ENCODE results near the gene C9orf50. TPM values are rescaled to one million over a fixed set of nuclear protein-coding genes. Genes with fewer than 3 reads are reported as not detected.

Gene C9orf50
- total RNA-seq, 1 experiment from 2014 or later = not detected

DNA sequence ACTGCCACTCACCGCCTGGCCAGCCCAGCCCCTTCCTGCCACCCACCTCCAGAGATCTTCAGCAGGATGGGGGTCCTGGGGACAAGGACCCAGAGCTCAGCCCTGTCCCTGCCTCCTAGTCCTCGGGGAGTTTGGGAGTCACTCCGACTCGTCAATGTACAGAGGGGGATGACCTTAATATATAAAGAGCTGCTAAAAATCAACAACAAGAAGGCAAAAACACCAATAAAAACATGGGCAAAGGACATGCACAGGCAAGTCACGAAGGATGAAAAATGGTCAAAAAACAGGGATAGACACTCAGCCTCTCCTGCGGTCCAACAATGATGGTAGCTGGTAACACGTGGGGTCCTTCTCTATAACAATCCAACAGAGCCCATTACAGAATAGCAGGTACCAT lies 25.8 kb upstream of the C9orf50 start:
- Histone ChIP-seq H3K9me3 (ENCODE audit: control insufficient read depth, insufficient read depth, low read depth, low read length) (no peaks in the 10 kb centered on the region), H3K4me3 (ENCODE audit: low read depth in 2 of 2, low read length in 2 of 2) (no peak overlapping the region), H3K27me3 (ENCODE audit: control insufficient read depth, insufficient read depth, low read length) (no peaks in the 10 kb centered on the region), H3K36me3 (ENCODE audit: control insufficient read depth, insufficient read depth, low read length) (no peaks in the 10 kb centered on the region; the same call in 1 of the 2 replicates), H3K4me1 (ENCODE audit: control insufficient read depth, insufficient read depth, low read length) (no peaks in the 10 kb centered on the region), H3K27ac (ENCODE audit: low read length) (no peak overlapping the region)
- POLR2A ChIA-PET = no interaction called here
- no TSS peak for BruUV-seq (replicated peaks)
- intact Hi-C loops (cut with micrococcal nuclease; ENCODE audit: unreplicated experiment) = no loop called here
- in situ Hi-C loops (cut with HindIII; ENCODE audit: low pct_unique_long_range_greater_than_20kb, low sequenced_read_pairs) = no loop called here
- DNase-seq (ENCODE audit: low read depth, low spot score) = no peak
- no peak for ATAC-seq
- TF ChIP-seq POLR2AphosphoS5 (IDR thresholded peaks at IDR 0.05; ENCODE audit: low read depth, low read length) (no peak), SIN3A (IDR thresholded peaks at IDR 0.05; ENCODE audit: borderline replicate concordance, insufficient read depth, low read depth, low read length) (no peak), TCF7L2 (IDR thresholded peaks at IDR 0.05; ENCODE audit: low read depth, low read length) (no peak)
- TF ChIP-seq, protein P1, sequence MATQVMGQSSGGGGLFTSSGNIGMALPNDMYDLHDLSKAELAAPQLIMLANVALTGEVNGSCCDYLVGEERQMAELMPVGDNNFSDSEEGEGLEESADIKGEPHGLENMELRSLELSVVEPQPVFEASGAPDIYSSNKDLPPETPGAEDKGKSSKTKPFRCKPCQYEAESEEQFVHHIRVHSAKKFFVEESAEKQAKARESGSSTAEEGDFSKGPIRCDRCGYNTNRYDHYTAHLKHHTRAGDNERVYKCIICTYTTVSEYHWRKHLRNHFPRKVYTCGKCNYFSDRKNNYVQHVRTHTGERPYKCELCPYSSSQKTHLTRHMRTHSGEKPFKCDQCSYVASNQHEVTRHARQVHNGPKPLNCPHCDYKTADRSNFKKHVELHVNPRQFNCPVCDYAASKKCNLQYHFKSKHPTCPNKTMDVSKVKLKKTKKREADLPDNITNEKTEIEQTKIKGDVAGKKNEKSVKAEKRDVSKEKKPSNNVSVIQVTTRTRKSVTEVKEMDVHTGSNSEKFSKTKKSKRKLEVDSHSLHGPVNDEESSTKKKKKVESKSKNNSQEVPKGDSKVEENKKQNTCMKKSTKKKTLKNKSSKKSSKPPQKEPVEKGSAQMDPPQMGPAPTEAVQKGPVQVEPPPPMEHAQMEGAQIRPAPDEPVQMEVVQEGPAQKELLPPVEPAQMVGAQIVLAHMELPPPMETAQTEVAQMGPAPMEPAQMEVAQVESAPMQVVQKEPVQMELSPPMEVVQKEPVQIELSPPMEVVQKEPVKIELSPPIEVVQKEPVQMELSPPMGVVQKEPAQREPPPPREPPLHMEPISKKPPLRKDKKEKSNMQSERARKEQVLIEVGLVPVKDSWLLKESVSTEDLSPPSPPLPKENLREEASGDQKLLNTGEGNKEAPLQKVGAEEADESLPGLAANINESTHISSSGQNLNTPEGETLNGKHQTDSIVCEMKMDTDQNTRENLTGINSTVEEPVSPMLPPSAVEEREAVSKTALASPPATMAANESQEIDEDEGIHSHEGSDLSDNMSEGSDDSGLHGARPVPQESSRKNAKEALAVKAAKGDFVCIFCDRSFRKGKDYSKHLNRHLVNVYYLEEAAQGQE (IDR thresholded peaks at IDR 0.05; ENCODE audit: insufficient read depth in 1 of 2, low read depth in 2 of 2, low read length in 1 of 2) = no peak
- TF ChIP-seq, protein P2, sequence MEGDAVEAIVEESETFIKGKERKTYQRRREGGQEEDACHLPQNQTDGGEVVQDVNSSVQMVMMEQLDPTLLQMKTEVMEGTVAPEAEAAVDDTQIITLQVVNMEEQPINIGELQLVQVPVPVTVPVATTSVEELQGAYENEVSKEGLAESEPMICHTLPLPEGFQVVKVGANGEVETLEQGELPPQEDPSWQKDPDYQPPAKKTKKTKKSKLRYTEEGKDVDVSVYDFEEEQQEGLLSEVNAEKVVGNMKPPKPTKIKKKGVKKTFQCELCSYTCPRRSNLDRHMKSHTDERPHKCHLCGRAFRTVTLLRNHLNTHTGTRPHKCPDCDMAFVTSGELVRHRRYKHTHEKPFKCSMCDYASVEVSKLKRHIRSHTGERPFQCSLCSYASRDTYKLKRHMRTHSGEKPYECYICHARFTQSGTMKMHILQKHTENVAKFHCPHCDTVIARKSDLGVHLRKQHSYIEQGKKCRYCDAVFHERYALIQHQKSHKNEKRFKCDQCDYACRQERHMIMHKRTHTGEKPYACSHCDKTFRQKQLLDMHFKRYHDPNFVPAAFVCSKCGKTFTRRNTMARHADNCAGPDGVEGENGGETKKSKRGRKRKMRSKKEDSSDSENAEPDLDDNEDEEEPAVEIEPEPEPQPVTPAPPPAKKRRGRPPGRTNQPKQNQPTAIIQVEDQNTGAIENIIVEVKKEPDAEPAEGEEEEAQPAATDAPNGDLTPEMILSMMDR (IDR thresholded peaks at IDR 0.05) = no peak
- CTCF ChIA-PET = interaction anchor here (0.5 kb wide), 1 partner anchor 145 kb away, joined by 5 read pairs; no protein-coding TSS in a partner anchor

DNA sequence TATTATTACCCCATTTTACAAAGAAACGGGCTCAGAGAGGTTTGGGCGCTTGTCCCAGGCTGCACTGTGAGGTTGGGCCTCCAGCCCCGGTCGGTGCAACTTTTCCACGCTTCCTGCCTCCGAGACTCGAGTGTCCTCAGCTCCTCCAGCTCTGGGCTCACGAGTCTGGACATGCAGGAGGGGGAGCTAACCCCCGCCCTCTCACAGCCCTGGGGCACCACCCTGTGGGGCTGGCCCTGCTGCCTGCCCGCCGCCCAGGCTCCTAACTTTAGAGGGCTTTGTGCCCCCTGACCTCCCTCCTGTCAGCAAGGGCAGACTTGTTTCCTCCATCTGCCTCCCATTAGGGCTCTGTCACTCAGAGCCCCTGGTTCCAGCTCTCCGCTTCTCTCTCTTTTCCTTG lies 25.4 kb upstream of the C9orf50 start:
- Histone ChIP-seq H3K36me3 (ENCODE audit: control insufficient read depth, insufficient read depth, low read length) (no peaks in the 10 kb centered on the region; the same call in 1 of the 2 replicates), H3K4me1 (ENCODE audit: control insufficient read depth, insufficient read depth, low read length) (no peaks in the 10 kb centered on the region), H3K9me3 (ENCODE audit: control insufficient read depth, insufficient read depth, low read depth, low read length) (no peaks in the 10 kb centered on the region), H3K4me3 (ENCODE audit: low read depth in 2 of 2, low read length in 2 of 2) (no peak overlapping the region), H3K27ac (ENCODE audit: low read length) (no peak overlapping the region), H3K27me3 (ENCODE audit: control insufficient read depth, insufficient read depth, low read length) (no peaks in the 10 kb centered on the region)
- intact Hi-C loops (cut with micrococcal nuclease; ENCODE audit: unreplicated experiment) (no loop called here), in situ Hi-C loops (cut with HindIII; ENCODE audit: low pct_unique_long_range_greater_than_20kb, low sequenced_read_pairs) (no loop called here)
- TF ChIP-seq SIN3A (IDR thresholded peaks at IDR 0.05; ENCODE audit: borderline replicate concordance, insufficient read depth, low read depth, low read length) (no peak), TCF7L2 (IDR thresholded peaks at IDR 0.05; ENCODE audit: low read depth, low read length) (no peak)
- DNase-seq (ENCODE audit: low read depth, low spot score) (no peak), ATAC-seq (no peak)
- BruUV-seq (replicated peaks) = no TSS peak
- POLR2A ChIA-PET = no interaction called here
- CTCF ChIA-PET = interaction anchor here (0.5 kb wide), 1 partner anchor 146 kb away, joined by 5 read pairs; no protein-coding TSS in a partner anchor

DNA sequence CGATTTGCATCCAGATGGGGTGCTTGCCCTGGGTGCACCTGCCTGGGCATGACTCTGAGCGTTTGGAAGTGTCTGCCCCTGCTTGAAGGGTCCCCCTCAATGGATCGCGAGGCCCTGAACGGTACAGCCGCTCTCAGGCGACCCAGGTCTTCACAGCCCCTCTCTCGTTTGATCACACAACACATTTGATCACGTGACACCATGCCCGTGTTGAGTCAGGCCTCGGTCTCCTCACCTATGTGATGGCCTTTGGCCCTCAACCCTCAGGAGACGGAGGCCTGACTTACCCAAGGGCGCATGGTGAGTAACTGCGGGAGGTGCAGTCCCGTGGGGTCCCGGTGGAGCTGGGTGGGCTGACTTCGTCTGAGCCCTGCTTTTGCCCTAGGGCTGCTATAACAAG lies 24.0 kb upstream of the C9orf50 start:
- Histone ChIP-seq H3K4me3 (ENCODE audit: low read depth in 2 of 2, low read length in 2 of 2) (no peak overlapping the region), H3K9me3 (ENCODE audit: control insufficient read depth, insufficient read depth, low read depth, low read length) (no peaks in the 10 kb centered on the region), H3K4me1 (ENCODE audit: control insufficient read depth, insufficient read depth, low read length) (no peaks in the 10 kb centered on the region), H3K27ac (ENCODE audit: low read length) (no peak overlapping the region), H3K27me3 (ENCODE audit: control insufficient read depth, insufficient read depth, low read length) (no peaks in the 10 kb centered on the region), H3K36me3 (ENCODE audit: control insufficient read depth, insufficient read depth, low read length) (no peaks in the 10 kb centered on the region; the same call in 1 of the 2 replicates)
- in situ Hi-C loops (cut with HindIII; ENCODE audit: low pct_unique_long_range_greater_than_20kb, low sequenced_read_pairs) (no loop called here), intact Hi-C loops (cut with micrococcal nuclease; ENCODE audit: unreplicated experiment) (loop anchor here (5.0 kb wide), 2 partner anchors 72 to 137 kb away; no protein-coding TSS in a partner anchor)
- no TSS peak for BruUV-seq (replicated peaks)
- DNase-seq (ENCODE audit: low read depth, low spot score) = no peak
- ChIA-PET CTCF (no interaction called here), POLR2A (no interaction called here)
- ATAC-seq = no peak
- no peak for TF ChIP-seq POLR2AphosphoS5 (IDR thresholded peaks at IDR 0.05; ENCODE audit: low read depth, low read length)
- TF ChIP-seq, protein P2 (IDR thresholded peaks at IDR 0.05) = no peak
- TF ChIP-seq TCF7L2 (IDR thresholded peaks at IDR 0.05; ENCODE audit: low read depth, low read length) = no peak

All from Panc1 (cell line).